GM12891 (cell line): ENCODE data around the gene GATA5.

Experiments used
- DNase-seq: peaks from one replicate; pipeline ENCODE4 v3.0.0; 2011; ENCODE audit warnings: low spot score; ENCODE audit not compliant: insufficient read length
- FAIRE-seq: peaks from 2 replicates; lab custom pipeline; 2011; peaks lifted over from hg19 to GRCh38; lab: Jason Lieb, UNC
- PAX5 ChIP-seq: IDR thresholded peaks from 2 replicates; pipeline ENCODE4 v1.6.1; 2011; ENCODE audit warnings: low read length, moderate library complexity, mild to moderate bottlenecking; ENCODE audit not compliant: insufficient read depth, severe bottlenecking
- POLR2A ChIP-seq: IDR thresholded peaks from 2 replicates; pipeline ENCODE4 v1.6.1; 2011; ENCODE audit warnings: low read depth, low read length, control low read depth
- POLR2AphosphoS5 ChIP-seq: IDR thresholded peaks from 2 replicates; pipeline ENCODE4 v1.6.1; 2011; ENCODE audit warnings: low read depth, low read length, control low read depth
- POU2F2 ChIP-seq: IDR thresholded peaks from 2 replicates; pipeline ENCODE4 v1.6.1; 2011; ENCODE audit warnings: low read depth, mild to moderate bottlenecking, control low read depth, low read length, moderate library complexity
- SPI1 ChIP-seq: IDR thresholded peaks from 2 replicates; pipeline ENCODE4 v1.6.1; 2011; ENCODE audit warnings: low read depth, low read length, control low read depth
- TAF1 ChIP-seq: IDR thresholded peaks from 2 replicates; pipeline ENCODE4 v1.6.1; 2011; ENCODE audit warnings: low read depth, low read length, control low read depth

Gene GATA5

DNA sequence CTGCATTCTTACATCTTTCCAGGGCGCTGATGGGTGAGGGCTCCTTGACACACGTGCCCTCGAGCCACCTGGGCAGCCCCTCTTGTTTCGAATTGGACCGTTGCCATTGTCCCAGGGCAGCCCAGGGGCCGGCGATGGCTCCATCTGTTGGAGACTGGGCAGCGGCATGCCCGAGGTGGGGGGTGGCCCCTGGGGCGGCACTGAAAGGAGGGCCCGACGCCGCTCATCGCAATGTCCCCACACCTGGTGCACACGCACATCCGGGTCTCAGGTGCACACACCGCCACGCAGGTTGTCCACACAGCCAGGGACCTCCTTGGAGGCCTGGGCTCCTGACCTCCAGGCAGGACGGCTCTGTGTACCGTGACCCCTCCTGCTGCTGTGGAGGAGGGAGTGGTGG is 18.0 kb downstream of the GATA5 start:
- no peak for DNase-seq
- no peak for FAIRE-seq
- no peak for TF ChIP-seq SPI1
- TF ChIP-seq TAF1 = no peak
- no peak for TF ChIP-seq POU2F2
- TF ChIP-seq PAX5 = no peak
- TF ChIP-seq POLR2AphosphoS5 = no peak
- TF ChIP-seq POLR2A = no peak

DNA sequence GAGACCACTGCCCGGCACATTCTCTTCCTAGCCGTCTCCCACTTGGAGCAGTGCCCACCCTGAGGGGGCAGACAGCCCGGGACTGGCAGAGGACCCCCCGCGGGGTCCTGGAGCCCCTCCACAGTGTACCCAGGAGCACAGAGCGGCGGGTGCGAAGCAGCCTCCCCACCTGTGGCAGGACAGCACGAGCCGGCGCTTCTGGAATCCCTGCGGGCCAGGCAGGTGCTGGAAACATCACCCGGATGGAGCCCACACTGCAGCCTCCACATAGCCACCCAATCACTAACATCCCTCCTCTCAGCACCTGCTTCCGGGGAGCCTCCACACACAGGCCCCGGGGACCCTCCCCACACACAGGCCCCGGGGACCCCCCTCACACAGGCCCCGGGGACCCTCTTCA is 18.7 kb downstream of the GATA5 start:
- DNase-seq (no peak), FAIRE-seq (no peak)
- TF ChIP-seq POU2F2 (no peak), PAX5 (no peak), SPI1 (no peak), POLR2A (no peak), TAF1 (no peak), POLR2AphosphoS5 (no peak)

DNA sequence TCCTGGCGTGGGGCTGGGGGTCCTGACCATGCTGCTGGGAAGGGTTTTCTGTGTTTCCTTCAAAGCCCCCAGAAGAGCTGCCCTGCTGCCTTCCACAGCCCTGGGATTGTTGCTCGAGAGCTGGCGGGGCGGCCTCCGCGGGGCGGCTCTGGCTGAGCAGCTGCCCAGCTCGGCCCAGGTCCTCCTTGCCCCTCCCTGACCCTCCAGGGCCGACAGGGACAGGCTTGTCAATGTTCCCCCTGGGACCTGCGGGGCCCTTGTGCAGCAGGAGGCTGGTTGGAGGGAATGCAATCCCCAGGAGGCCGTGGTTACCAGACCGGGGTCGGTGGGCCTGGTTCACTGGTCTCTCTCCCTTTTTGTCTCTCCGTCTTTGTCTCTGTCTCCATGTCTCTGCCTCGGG is 19.9 kb downstream of the GATA5 start:
- TF ChIP-seq POLR2AphosphoS5 (no peak), POU2F2 (no peak), POLR2A (no peak), TAF1 (no peak), SPI1 (no peak), PAX5 (no peak)
- no peak for DNase-seq
- no peak for FAIRE-seq

DNA sequence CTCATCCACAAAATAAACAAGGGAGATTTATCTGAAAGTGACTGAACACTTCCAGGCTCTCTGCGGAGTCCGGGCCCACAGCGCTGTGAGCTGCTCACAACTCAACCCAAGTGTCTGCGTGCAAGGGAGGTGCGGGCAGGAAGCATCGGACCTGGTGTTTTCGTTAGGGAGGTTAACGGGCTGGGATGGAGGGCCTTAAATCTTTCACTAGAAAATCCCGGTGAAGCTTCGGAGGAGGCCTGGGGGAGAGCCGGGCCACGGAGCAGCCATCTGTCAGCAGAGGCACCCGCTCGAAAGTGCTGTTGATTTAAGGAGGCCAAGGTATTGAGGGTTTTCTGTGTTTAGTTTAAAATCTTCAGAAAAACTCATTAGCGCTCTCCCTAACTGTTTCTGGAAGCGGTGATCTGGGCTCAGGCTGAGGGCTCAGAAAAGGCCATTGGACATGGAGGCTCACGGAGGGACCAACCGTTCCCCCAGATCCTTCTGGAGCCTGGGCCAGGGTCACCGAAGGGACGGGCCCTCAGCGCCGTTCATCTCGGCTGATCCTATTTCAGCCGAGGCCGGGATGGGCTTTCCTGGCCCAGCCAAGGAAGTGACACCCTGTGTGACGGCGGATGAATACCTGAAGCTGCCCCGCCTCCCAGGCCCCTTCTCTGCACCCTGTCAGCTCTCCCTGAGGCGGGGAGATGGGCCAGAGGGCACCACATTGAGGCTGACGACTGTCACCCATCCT is 20.7 kb downstream of the GATA5 start:
- no peak for FAIRE-seq
- DNase-seq = no peak

DNA sequence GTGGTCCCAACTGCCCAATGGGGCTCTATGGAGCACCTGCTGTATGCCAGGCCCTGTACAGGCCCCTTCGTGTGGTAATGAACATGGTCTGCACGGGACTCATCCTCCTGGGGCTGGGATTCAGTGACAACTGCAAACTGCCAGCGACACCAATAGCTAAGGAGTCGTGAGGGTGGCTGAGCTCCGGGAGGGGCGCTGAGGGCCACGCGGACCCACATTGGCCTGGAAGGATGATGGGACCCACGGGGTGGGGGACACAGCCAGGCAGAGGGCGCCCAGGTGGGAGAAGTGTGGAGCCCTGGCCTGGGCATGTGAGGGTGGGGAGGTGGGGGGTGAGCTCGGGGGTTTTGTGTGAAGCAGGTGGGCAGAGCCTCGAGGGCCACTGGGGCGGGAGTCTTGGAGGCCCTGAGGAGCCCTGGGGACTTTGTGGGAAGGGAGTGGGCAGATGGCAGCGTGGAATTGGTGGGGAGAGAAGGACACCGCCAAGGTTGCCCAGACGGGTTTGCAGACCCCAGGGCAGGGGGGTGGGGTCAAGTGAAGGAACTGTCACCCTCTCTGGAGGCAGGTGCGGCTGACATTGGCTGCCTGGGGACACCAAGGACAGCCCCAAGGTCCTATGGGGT is 22.5 kb downstream of the GATA5 start:
- DNase-seq (no peak), FAIRE-seq (no peak)
- TF ChIP-seq POLR2A (no peak), TAF1 (no peak), POLR2AphosphoS5 (no peak), POU2F2 (no peak), SPI1 (no peak), PAX5 (no peak)

More for the DNA sequence above, 20.7 kb downstream of the GATA5 start:
- no peak for TF ChIP-seq TAF1
- TF ChIP-seq SPI1 = no peak
- TF ChIP-seq POU2F2 = no peak
- TF ChIP-seq POLR2A = no peak
- TF ChIP-seq POLR2AphosphoS5 = no peak
- no peak for TF ChIP-seq PAX5

DNA sequence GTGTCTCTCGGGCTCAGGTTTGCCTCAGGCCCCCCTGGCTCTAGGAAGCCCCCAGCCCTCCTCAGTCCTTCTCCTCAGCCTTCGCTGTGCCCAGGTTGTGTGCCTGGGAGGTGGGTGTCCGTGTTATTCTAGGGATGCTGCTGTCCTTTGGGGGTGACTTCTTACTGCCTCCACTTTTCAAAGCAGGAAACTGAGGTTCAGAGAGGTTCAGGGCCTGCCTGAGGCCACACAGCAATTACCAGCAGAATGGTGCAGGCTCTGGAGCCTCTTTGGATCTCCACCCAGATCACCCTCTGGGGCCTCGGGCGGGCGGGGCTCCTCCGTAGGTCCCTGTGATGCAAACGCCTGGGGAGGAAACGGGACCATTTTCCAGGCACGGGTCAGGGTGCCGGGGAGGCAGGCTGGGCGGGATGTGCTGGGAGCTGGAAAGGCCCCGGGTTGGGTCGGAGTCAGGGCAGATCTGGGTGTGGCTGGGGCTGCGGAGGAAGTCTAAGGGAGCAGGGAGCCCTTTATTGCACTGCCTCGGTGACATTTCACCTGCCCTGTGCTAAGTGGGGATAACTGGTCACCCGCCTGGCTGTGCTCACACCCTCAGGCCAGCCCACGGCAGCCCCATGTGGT is 23.2 kb downstream of the GATA5 start:
- no peak for TF ChIP-seq SPI1
- no peak for TF ChIP-seq PAX5
- TF ChIP-seq POU2F2 = no peak
- no peak for TF ChIP-seq POLR2A
- TF ChIP-seq POLR2AphosphoS5 = no peak
- no peak for TF ChIP-seq TAF1
- DNase-seq = no peak
- FAIRE-seq = no peak

DNA sequence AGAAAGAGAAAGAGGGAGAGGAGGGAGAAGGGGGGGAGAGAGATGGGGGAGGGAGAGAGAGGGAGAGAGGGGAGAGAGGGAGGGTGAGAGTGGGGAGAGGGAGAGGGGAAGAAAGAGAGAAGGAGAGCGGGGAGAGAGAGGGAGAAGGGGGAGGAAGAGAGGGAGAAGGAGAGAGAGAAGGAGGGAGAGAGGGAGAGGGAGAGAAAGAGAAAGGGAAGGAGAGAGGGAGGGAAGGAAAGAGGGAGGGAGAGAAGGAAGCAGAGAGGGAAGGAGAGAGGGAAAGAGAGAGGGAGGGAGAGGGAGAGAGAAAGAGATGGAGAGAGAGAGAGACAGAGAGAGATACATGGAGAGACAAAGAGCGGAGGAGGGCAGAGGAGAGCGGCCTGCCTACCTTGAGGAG is 23.8 kb downstream of the GATA5 start:
- FAIRE-seq = no peak
- TF ChIP-seq SPI1 (no peak), TAF1 (no peak), PAX5 (no peak), POLR2AphosphoS5 (no peak), POU2F2 (no peak), POLR2A (no peak)
- DNase-seq = no peak

DNA sequence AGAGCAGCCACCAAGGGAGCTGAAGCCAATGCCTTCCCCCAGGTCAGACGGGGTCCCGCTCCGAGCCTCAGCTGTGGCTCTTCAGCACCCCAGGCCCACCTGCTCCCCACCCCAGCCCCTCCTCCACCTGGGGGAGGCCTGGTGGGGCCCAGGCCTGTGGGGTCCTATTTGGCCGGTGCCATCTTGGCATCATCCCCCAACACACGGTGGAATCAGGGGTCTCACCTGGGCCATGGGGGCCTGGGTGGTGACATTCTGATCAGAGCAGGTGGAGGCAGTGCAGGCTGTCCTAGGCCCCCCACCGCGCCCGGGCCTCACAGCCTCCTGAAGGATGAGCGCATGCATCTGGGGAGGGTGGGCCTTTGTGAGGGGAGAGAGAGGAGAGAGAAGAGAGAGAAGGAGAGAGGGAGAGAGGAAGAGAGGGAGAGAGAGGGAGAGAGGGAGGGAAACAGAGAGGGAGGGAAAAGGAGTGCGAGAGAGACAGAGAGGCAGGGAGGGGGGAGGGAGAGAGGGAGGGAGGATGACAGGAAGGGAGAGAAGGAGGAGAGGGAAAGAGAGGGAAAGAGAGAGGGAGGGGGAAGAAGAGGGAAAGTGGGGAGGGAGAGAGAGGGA is 24.5 kb downstream of the GATA5 start:
- FAIRE-seq (no peak), DNase-seq (no peak)
- TF ChIP-seq SPI1 (no peak), PAX5 (no peak), POLR2A (no peak), POU2F2 (no peak), POLR2AphosphoS5 (no peak), TAF1 (no peak)
